Neutrophil (primary cell): Measurements from ENCODE around the gene CFAP57.

ENCODE experiments used
- H3K27ac ChIP-seq: fragments of 200-600 bp; sonication (generic); 2 replicates; pipeline ENCODE4 v1.5.1; 2016; ENCODE audit warnings: mild to moderate bottlenecking, moderate library complexity
- H3K27me3 ChIP-seq: fragments of 200-600 bp; sonication (generic); 2 replicates; pipeline ENCODE4 v1.6.0; 2016; ENCODE audit warnings: mild to moderate bottlenecking
- H3K36me3 ChIP-seq: fragments of 200-600 bp; sonication (generic); 2 replicates; pipeline ENCODE4 v1.5.1; 2017
- H3K4me1 ChIP-seq, 2 experiments: fragments of 200-600 bp in 1 of 2; sonication (generic) in 1 of 2; 1 replicate in 1 of 2; 2 replicates in 1 of 2; pipeline versions ENCODE4 v1.5.1 to v1.6.1; 2013 to 2016; ENCODE audit warnings: low read depth in 1 of 2, low read length in 1 of 2, mild to moderate bottlenecking in 1 of 2, moderate library complexity in 1 of 2; ENCODE audit not compliant: control insufficient read depth in 1 of 2, insufficient read depth in 1 of 2
- H3K4me3 ChIP-seq, 2 experiments: fragments of 200-600 bp in 1 of 2; sonication (generic) in 1 of 2; 1 replicate in 1 of 2; 2 replicates in 1 of 2; pipeline ENCODE4 v1.5.1; 2013 to 2016; ENCODE audit warnings: low read depth in 1 of 2, low read length in 1 of 2, mild to moderate bottlenecking in 1 of 2, moderate library complexity in 1 of 2
- H3K9me3 ChIP-seq: fragments of 200-600 bp; sonication (generic); 2 replicates; pipeline ENCODE4 v1.5.1; 2016
- TF ChIP-seq, protein P1 (sequence below): fragments of 200-600 bp; sonication (generic); IDR thresholded peaks from 2 replicates; pipeline ENCODE4 v1.5.1; 2016; ENCODE audit warnings: antibody characterized with exemption

CFAP57 gene

DNA sequence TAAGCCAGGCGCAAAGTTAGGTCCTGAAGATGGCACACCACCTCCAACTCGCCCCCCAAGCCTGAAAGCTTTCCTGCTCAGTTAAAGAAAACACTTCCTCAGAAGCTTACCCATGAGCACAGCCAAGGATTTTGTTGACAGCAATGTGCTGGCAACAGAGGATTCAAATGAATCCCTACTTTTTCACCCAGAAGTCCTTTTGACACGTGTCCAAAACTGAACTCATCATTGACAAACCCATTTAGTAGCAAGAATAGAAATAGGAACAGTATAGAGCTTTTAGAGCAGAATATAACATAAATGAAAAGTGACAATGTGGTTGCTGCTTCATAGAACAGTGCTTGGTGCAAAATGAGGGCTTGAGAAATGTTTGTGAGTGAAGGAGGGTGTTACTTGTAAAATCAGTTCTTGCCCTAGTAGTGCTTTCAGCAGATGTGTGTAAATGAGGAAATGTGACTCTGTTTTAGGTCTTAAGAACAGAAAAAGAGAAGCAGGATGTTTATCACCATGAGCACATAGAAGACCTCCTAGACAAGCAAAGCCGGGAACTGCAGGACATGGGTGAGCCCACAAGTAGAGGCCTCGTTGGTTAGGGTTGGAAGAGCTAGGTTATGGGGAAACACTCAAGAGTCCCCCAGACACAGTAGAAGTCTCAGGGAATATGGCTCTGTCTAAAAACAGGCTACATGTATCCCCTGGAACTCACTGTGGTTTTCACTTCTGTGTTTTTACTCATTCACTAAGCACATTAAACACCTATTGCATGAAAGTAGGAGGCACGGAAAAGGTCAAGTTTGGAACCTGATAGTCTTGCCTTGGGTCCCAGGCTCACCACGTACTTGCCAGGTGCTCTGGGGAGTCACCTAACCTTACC, 49.0 kb downstream of the CFAP57 start:
- Histone ChIP-seq H3K4me3 (no peak overlapping the region), H3K36me3 (no peaks in the 10 kb centered on the region), H3K9me3 (no peaks in the 10 kb centered on the region), H3K27me3 (no peaks in the 10 kb centered on the region), H3K27ac (no peak overlapping the region), H3K4me1 (no peaks in the 10 kb centered on the region)
- TF ChIP-seq, protein P1, sequence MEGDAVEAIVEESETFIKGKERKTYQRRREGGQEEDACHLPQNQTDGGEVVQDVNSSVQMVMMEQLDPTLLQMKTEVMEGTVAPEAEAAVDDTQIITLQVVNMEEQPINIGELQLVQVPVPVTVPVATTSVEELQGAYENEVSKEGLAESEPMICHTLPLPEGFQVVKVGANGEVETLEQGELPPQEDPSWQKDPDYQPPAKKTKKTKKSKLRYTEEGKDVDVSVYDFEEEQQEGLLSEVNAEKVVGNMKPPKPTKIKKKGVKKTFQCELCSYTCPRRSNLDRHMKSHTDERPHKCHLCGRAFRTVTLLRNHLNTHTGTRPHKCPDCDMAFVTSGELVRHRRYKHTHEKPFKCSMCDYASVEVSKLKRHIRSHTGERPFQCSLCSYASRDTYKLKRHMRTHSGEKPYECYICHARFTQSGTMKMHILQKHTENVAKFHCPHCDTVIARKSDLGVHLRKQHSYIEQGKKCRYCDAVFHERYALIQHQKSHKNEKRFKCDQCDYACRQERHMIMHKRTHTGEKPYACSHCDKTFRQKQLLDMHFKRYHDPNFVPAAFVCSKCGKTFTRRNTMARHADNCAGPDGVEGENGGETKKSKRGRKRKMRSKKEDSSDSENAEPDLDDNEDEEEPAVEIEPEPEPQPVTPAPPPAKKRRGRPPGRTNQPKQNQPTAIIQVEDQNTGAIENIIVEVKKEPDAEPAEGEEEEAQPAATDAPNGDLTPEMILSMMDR: no peak

DNA sequence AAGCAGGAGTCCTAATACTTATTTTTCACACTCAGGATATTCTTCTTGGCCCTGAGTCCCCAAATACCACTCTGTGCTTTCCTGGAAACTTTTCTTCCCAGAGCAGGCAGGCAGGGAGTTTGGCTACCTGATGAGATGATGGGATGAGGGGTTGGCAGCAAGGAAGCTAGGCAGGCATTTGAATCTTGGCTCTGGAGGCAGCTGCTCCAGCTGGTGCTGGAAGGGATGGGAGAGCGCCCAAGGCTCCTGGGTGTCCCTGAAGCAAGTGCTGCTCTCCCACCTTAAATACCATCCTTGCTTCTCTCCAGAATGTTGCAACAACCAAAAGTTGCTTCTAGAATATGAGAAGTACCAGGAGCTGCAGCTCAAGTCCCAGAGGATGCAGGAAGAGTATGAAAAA, 49.7 kb downstream of the CFAP57 start:
- H3K27me3 ChIP-seq: no peaks in the 10 kb centered on the region
- TF ChIP-seq, protein P1: no peak
- no peaks in the 10 kb centered on the region for H3K36me3 ChIP-seq
- no peak overlapping the region for H3K4me3 ChIP-seq
- H3K4me1 ChIP-seq: no peaks in the 10 kb centered on the region
- no peak overlapping the region for H3K27ac ChIP-seq
- no peaks in the 10 kb centered on the region for H3K9me3 ChIP-seq

DNA sequence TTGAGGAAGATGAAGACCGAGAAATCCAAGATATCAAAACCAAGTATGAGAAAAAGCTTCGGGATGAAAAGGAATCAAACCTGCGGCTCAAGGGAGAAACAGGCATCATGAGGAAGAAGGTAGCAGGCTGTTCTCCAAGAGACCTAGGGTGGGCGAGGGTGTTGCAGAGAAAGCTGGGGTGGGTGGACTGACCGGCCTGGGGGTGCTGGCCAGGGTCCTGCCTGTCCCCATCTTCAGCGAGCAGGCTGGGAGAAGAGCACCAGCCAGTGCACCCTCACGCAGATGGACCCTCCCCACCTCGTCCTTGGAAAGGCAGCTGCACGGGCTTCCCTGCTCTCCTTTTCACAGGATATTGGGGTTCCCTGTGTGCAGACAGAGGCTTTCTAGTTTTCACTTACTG, 50.7 kb downstream of the CFAP57 start:
- no peaks in the 10 kb centered on the region for H3K36me3 ChIP-seq
- H3K4me3 ChIP-seq: no peak overlapping the region
- no peak overlapping the region for H3K27ac ChIP-seq
- H3K9me3 ChIP-seq: no peaks in the 10 kb centered on the region
- no peaks in the 10 kb centered on the region for H3K27me3 ChIP-seq
- no peaks in the 10 kb centered on the region for H3K4me1 ChIP-seq
- TF ChIP-seq, protein P1: no peak

DNA sequence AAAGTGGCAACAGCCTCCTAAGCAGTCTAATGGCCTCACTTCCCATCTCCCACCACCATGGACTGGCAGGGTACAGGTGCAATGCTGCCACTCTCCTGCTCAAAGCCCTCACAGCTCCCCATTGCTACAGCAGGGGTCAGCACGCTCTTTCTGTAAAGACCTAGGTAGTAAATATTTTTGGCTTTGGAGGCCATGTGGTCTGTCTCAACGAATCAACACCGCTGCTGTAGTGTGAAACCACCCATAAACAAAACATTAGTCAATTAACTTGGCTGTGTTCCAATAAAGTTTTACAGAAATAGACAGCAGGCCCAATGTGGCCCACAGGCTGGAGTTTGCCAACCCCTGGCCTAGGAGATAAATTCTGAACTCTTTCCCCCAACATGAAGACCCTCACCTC, 53.0 kb downstream of the CFAP57 start:
- Histone ChIP-seq H3K27ac (no peak overlapping the region), H3K4me1 (no peaks in the 10 kb centered on the region), H3K4me3 (no peak overlapping the region), H3K36me3 (no peaks in the 10 kb centered on the region), H3K27me3 (no peaks in the 10 kb centered on the region), H3K9me3 (no peaks in the 10 kb centered on the region)
- TF ChIP-seq, protein P1: no peak

DNA sequence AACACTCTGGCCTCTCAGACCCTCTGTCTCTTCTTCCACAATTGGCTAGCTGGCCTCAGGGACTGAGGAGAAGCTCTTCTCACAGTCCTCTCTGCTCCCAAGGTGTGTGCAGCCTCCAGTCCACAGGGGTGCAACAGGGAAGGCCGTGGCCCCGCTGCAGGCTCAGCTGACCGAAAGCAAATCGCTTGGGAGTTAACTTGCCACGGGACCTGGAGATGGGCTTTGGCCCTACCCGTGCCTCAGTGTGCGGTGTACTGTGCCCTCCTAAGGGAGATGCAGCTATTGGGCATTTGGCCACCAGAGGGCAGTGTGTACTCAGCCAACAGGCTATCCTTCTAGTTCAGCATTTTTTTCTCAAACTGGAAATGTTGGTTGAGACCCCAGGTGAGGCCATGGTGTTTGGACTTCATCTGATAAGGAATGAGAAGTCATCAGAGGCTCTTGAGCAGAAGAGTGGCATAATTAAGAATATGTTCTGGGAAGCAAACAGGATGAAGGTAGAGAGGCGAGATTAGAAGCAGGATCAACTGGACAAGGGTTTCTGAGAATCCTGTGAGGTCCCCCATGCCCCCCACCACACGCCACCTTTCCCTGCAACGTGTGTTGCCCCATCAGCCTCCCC, 55.1 kb downstream of the CFAP57 start:
- H3K27me3 ChIP-seq: no peaks in the 10 kb centered on the region
- no peak overlapping the region for H3K27ac ChIP-seq
- no peaks in the 10 kb centered on the region for H3K36me3 ChIP-seq
- H3K4me3 ChIP-seq: no peak overlapping the region
- no peaks in the 10 kb centered on the region for H3K4me1 ChIP-seq
- no peaks in the 10 kb centered on the region for H3K9me3 ChIP-seq
- TF ChIP-seq, protein P1: peak; percentile 89
